ENCODE measurements around the gene BRAF.

The BRAF gene

DNA sequence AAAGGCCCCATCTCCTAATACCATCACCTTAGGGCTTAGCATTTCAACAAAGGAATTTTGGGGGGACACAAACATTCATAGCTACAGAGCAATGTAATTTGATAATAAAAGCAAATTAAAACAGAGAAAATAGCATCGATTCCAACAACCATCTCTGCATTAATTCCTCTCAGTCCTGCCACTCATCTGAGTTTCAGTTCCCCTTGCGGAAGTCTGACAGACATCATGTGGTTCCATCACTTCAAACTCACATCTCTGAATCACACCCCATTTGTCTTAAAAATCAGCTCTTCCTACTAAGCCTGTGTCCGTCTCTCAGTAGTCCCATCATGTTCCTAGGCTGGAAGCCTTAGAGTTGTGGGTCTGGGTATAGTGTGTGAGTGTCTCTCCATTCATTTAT is 248.4 kb downstream of the BRAF start:
- no peak overlapping the region for H3K4me3 ChIP-seq (ENCODE audit: control insufficient read depth, low read depth, low read length)
- no peak for DNase-seq (ENCODE audit: low read depth)
- TF ChIP-seq, protein P1, sequence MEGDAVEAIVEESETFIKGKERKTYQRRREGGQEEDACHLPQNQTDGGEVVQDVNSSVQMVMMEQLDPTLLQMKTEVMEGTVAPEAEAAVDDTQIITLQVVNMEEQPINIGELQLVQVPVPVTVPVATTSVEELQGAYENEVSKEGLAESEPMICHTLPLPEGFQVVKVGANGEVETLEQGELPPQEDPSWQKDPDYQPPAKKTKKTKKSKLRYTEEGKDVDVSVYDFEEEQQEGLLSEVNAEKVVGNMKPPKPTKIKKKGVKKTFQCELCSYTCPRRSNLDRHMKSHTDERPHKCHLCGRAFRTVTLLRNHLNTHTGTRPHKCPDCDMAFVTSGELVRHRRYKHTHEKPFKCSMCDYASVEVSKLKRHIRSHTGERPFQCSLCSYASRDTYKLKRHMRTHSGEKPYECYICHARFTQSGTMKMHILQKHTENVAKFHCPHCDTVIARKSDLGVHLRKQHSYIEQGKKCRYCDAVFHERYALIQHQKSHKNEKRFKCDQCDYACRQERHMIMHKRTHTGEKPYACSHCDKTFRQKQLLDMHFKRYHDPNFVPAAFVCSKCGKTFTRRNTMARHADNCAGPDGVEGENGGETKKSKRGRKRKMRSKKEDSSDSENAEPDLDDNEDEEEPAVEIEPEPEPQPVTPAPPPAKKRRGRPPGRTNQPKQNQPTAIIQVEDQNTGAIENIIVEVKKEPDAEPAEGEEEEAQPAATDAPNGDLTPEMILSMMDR (conservative IDR thresholded peaks at IDR 0.05; ENCODE audit: control insufficient read depth, insufficient read depth, low read depth, low read length) = no peak

DNA sequence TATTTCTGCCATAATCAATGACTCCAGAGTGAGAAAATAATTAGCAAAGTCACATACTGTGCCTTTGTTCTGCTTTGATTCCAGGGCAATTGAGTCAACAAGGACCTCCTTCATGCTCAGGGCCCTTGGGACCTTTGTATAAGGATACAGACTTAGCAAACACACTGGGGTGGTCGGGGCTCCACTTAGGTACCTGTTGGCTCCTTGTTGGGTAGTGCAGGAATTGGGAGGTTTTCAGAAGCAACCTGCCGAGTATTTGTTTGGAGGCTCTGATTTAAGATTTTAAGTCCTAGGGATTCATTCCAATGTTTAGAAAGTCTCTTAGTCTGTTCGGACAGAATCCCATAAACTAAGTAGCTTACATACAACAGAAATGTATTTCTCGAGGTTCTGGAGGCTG is 249.0 kb downstream of the BRAF start:
- no peak overlapping the region for H3K4me3 ChIP-seq (ENCODE audit: control insufficient read depth, low read depth, low read length)
- TF ChIP-seq, protein P1 (conservative IDR thresholded peaks at IDR 0.05; ENCODE audit: control insufficient read depth, insufficient read depth, low read depth, low read length) = no peak
- no peak for DNase-seq (ENCODE audit: low read depth)

DNA sequence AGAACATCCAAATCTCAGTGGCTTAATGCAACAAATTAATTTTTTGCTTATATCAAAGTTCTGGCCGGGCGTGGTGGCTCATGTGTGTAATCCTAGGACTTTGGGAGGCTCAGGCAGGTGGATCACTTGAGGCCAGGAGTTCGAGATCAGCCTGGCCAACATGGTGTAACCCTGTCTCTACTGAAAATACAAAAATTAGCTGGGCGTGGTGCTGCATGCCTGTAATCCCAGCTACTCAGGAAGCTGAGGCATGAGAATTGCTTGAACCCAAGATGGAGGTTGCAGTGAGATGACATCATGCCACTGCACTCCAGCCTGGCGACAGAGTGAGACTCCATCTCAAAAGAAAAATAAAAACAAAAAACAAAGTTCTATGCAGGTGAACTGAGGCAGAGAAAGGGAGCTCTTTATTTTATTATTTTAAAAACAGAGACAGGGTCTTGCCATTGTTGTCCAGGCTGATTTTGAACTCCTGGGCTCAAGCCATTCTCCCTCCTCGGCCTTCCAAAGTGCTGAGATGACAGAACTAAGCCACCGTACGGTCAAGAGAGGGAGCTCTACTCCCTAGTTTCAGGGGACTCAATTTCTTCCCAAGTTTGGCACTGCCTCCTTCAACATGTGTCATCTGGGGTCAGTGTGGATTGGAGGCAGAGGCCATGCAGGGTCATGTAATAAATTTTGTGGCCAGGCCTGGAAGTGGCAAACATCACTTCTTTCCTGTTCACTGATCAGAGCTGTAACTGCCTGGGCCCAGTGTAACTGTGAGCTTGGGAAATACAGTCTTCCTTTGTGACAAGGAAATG is 249.6 kb downstream of the BRAF start:
- TF ChIP-seq, protein P1 (conservative IDR thresholded peaks at IDR 0.05; ENCODE audit: control insufficient read depth, insufficient read depth, low read depth, low read length) = peak; percentile 63
- DNase-seq (ENCODE audit: low read depth) = peak; percentile 82
- H3K4me3 ChIP-seq (ENCODE audit: control insufficient read depth, low read depth, low read length) = no peak overlapping the region

DNA sequence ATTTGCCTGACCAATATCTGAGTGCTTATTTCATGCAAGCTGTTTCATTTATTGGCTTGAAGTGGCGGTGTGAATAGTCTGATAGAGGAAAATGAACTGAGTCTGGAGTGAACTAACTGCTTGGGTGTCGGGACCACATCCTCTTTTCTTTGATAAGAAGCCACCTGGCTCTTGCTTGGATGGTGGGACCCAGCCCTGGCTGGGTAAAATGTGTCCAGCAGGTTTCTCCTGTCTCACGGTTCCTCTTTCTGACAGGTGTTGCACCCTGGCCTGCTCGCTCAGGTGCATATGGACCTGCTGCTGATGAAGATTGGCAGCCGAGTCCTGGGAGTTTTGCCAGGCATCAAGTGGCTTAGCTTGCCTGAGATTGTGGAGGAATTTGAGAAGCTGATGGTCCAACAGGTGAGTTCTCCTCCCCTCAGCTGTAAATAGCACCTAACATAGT is 250.4 kb downstream of the BRAF start:
- TF ChIP-seq, protein P1 (conservative IDR thresholded peaks at IDR 0.05; ENCODE audit: control insufficient read depth, insufficient read depth, low read depth, low read length) = no peak
- no peak for DNase-seq (ENCODE audit: low read depth)
- no peak overlapping the region for H3K4me3 ChIP-seq (ENCODE audit: control insufficient read depth, low read depth, low read length)

DNA sequence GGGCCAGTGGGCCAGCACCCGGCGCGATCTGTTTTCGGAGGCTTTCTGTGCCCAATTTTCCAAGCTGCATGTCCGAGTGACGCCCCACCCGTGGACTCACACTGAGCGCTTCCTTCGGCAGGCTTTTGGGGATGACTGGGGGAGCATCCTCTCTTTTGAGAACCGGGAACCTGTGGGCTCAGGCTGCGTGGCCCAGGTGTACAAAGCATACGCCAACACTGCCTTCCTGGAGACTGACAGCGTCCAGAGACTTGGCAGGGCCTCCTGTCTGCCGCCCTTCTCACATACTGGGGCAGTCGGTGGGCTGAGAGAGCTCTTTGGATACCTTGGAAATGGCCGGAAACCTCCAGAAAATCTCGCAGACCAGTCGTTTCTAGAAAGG is 251.0 kb downstream of the BRAF start:
- peak overlapping the region; percentile 61 for H3K4me3 ChIP-seq (ENCODE audit: control insufficient read depth, low read depth, low read length)
- DNase-seq (ENCODE audit: low read depth) = no peak
- TF ChIP-seq, protein P1 (conservative IDR thresholded peaks at IDR 0.05; ENCODE audit: control insufficient read depth, insufficient read depth, low read depth, low read length) = no peak

DNA sequence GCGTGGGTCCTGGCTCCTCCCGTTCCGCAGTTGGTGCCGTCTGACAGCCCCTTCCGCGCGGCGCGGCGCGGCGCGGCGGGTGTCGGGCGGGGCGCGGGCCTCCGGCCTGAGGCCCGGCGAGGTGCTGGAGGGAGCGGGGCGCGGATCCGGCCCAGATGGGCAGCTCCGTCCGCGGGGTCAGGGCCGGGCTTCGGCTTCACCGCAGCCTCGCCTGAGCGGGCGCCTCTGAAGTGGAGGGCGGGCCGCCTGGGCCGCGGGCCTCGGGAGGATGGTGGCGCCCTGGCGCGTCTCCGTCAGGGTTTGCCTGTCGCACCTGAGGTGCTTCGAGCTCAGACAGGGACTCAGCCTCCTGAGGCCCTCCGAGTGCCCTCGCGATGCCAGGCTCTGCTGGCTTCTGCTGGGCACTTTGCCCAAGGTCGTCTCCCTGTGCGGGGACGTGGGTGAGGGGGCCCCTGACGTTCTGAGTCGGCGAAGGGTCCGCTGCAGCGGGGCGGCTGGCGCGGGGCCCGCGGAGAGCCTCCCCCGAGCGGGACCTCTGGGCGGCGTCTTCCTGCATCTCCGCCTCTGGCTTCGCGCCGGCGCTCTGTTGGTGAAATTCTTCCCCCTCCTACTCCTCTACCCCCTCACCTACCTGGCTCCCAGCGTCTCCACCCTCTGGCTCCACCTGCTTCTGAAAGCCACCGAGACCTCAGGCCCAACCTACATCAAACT is 251.5 kb downstream of the BRAF start:
- TF ChIP-seq, protein P1 (conservative IDR thresholded peaks at IDR 0.05; ENCODE audit: control insufficient read depth, insufficient read depth, low read depth, low read length) = no peak
- no peak for DNase-seq (ENCODE audit: low read depth)
- H3K4me3 ChIP-seq (ENCODE audit: control insufficient read depth, low read depth, low read length) = peak overlapping the region; percentile 61
